ENCODE results near the gene CHAF1B. TPM values are rescaled to one million over a fixed set of nuclear protein-coding genes. Genes with fewer than 3 reads are reported as not detected.

Gene CHAF1B
- 5.6 and 6.8 TPM in 2 replicates for polyA plus RNA-seq (2012; rRNA removed)
- polyA plus RNA-seq (2012; cell fraction: cytosol; rRNA removed), result 6.0 and 6.2 TPM in 2 replicates
- polyA plus RNA-seq (2012; cell fraction: nucleus; rRNA removed), result 4.0 and 5.1 TPM in 2 replicates

DNA sequence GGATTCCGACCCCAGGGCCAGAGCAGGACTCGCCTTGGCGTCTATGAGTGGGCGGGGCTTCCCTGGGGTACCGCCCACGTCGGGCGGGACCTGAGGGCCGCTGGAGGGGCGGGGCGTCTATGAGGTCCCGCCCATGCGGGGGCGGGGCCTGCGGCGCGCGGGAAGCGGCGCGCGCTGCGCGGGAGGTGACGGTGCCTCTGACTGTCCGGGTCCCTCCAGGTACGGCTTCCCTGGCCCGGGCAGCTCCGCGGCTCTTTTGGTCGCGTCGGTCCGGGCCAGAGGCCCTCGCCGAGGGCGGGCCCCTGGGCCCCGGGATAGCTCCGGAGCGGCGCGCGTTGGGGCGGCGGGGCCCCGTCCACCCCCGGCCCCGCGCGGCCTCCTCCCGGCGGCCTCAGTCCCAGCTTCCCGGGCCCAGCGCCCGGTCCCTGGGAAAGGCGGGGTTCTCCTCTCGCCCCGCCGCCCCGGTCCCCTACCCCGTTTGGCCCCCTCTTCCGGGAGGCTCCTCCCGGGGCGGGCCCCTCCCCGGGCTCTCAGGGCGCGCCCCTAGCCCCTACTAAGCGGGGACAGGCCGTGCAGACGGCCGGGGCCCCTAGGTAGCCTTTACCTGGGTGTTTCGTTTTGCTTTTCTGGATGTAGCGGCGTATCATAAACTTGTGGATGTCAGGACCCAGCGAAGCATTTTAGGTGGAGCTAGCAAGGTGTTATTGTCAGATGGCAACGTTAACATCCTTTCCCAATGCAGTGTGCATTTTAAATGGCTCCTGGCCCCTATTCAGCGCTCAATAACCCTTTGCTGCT, at the start of gene CHAF1B:
CHAF1B (plus strand) TSS at position 160 of the 798 bp plus-strand sequence. CDS start 745 bp downstream, outside the sequence.
- POLR2A ChIA-PET, result interaction anchor here (0.8 kb wide), 1 partner anchor 325 kb away, joined by 3 read pairs; the partner anchor contains the start of gene SETD4
- H3K4me2 ChIP-seq, result peak within 1 kb of the TSS; percentile 92
- H3K9ac ChIP-seq, result peak within 1 kb of the TSS; percentile 92
- CTCF ChIA-PET, result interaction anchor here (1.0 kb wide), 1 partner anchor 641 kb away, joined by 3 read pairs; no protein-coding TSS in a partner anchor
- H3K4me3 ChIP-seq (ENCODE audit: low read depth in 2 of 2, low read length in 1 of 2), result peak within 1 kb of the TSS; percentile 59 to 74
- WGBS (ENCODE audit: low lambda C conversion rate), result 5% methylated on average over 21 of the region's 77 CpGs
- TF ChIP-seq, protein P1, sequence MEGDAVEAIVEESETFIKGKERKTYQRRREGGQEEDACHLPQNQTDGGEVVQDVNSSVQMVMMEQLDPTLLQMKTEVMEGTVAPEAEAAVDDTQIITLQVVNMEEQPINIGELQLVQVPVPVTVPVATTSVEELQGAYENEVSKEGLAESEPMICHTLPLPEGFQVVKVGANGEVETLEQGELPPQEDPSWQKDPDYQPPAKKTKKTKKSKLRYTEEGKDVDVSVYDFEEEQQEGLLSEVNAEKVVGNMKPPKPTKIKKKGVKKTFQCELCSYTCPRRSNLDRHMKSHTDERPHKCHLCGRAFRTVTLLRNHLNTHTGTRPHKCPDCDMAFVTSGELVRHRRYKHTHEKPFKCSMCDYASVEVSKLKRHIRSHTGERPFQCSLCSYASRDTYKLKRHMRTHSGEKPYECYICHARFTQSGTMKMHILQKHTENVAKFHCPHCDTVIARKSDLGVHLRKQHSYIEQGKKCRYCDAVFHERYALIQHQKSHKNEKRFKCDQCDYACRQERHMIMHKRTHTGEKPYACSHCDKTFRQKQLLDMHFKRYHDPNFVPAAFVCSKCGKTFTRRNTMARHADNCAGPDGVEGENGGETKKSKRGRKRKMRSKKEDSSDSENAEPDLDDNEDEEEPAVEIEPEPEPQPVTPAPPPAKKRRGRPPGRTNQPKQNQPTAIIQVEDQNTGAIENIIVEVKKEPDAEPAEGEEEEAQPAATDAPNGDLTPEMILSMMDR (IDR thresholded peaks at IDR 0.05), result no peak
- no peak for TF ChIP-seq CHD2 (IDR thresholded peaks at IDR 0.05; ENCODE audit: low read length, partially characterized antibody)
- peak; percentile 61; the same call in 1 of the 2 replicates for TF ChIP-seq SIN3A (IDR thresholded peaks at IDR 0.05; ENCODE audit: borderline replicate concordance, low read depth, low read length)
- TF ChIP-seq FOXJ3 (CRISPR knock-in tag; IDR thresholded peaks at IDR 0.05), result no peak
- TF ChIP-seq NRF1 (IDR thresholded peaks at IDR 0.05; ENCODE audit: low read depth, low read length), result peak; percentile 59
- no peak for TF ChIP-seq EZH2phosphoT487 (IDR thresholded peaks at IDR 0.05; ENCODE audit: borderline replicate concordance, low read depth)
- TF ChIP-seq ELF1 (IDR thresholded peaks at IDR 0.05), result no peak
- TF ChIP-seq POLR2AphosphoS5 (IDR thresholded peaks at IDR 0.05; ENCODE audit: low read depth, low read length), result peak; percentile 53; the same call in 1 of the 2 replicates
- no peak for TF ChIP-seq TEAD4 (IDR thresholded peaks at IDR 0.05; ENCODE audit: borderline replicate concordance, insufficient read depth)
- TF ChIP-seq, protein P2, sequence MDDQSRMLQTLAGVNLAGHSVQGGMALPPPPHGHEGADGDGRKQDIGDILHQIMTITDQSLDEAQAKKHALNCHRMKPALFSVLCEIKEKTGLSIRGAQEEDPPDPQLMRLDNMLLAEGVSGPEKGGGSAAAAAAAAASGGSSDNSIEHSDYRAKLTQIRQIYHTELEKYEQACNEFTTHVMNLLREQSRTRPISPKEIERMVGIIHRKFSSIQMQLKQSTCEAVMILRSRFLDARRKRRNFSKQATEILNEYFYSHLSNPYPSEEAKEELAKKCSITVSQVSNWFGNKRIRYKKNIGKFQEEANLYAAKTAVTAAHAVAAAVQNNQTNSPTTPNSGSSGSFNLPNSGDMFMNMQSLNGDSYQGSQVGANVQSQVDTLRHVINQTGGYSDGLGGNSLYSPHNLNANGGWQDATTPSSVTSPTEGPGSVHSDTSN (IDR thresholded peaks at IDR 0.05), result no peak
- TF ChIP-seq FOSL2 (IDR thresholded peaks at IDR 0.05; ENCODE audit: borderline replicate concordance, low read depth), result no peak
- TF ChIP-seq, protein P3, sequence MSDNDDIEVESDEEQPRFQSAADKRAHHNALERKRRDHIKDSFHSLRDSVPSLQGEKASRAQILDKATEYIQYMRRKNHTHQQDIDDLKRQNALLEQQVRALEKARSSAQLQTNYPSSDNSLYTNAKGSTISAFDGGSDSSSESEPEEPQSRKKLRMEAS (IDR thresholded peaks at IDR 0.05; ENCODE audit: low read depth), result peak; percentile 42; the same call in 1 of the 2 replicates
- peak; percentile 69 for TF ChIP-seq MXI1 (IDR thresholded peaks at IDR 0.05; ENCODE audit: low read depth, low read length)
- no peak for TF ChIP-seq YY1 (IDR thresholded peaks at IDR 0.05; ENCODE audit: low read depth)
- TF ChIP-seq TAF1 (IDR thresholded peaks at IDR 0.05; ENCODE audit: borderline replicate concordance, low read depth, low read length), result peak; percentile 25; the same call in 1 of the 2 replicates
- peaks cover 0 to 3% of the 10 kb centered on the region in 2 experiments for H3K36me3 ChIP-seq (replicated peaks in 1 of 2; ENCODE audit: control insufficient read depth in 1 of 2, insufficient read depth in 2 of 2, low read length in 1 of 2)
- H4K20me1 ChIP-seq (ENCODE audit: insufficient read depth), result no peaks in the 10 kb centered on the region
- peaks cover 5% of the 10 kb centered on the region for H3F3A ChIP-seq (replicated peaks; ENCODE audit: insufficient read depth)
- no peaks in the 10 kb centered on the region for H3K9me2 ChIP-seq
- peak within 1 kb of the TSS; percentile 87 for H2AFZ ChIP-seq (ENCODE audit: low read depth)
- DNase-seq, result peak; percentile 97
- peaks cover 0 to 4% of the 10 kb centered on the region in 2 experiments; a peak in 2 of 4 replicates for H3K4me1 ChIP-seq (ENCODE audit: control insufficient read depth in 1 of 2, insufficient read depth in 2 of 2, low read depth in 1 of 2, low read length in 1 of 2)
- H3K79me2 ChIP-seq (ENCODE audit: insufficient read depth), result 0 out of 2 replicates have a peak, but pooled peaks cover 3% of the 10 kb centered on the region
- H3K9me3 ChIP-seq, result no peaks in the 10 kb centered on the region
- no peaks in the 10 kb centered on the region for H3K27me3 ChIP-seq (ENCODE audit: insufficient read depth)
- peak within 1 kb of the TSS in 1 of 2 experiments; percentile 10; a peak in 1 of 4 replicates for H3K27ac ChIP-seq (ENCODE audit: low read depth in 2 of 2, low read length in 1 of 2)

All from SK-N-SH (cell line).